C4-2B (cell line): ENCODE measurements around the gene PTH1R.

Source experiments
- CTCF ChIP-seq: fragments of 450-650 bp; conservative IDR thresholded peaks from 2 replicates; pipeline ENCODE4 v1.5.1; 2017; ENCODE audit warnings: mild to moderate bottlenecking
- ZFX ChIP-seq: fragments of 450-650 bp; IDR thresholded peaks from 2 replicates; pipeline ENCODE4 v1.6.1; 2017

DNA sequence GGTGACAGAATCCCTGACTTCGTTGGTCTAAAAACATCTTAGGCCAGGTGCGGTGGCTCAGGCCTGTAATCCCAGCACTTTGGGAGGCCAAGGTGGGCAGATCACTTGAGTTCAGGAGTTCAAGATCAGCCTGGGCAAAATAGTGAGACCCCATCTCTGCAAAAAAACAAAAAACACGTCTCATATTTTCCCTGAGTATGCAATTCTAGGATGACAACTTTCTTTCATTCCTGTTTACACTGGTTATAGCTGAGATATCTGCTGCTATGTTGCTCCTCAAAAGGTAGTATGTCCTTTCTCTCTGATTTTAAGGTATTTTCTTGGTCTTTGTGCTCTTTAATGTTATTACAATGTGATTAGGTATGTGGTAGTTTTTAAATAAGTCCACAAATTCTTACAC, 39.3 kb downstream of the PTH1R start:
- no peak for TF ChIP-seq CTCF
- no peak for TF ChIP-seq ZFX
